NCI-H2227 treated with DMSO at 0.1 percent for 48 hours (cell line): Measurements from ENCODE around the gene DCDC2C.
"Not testable (repeated sequence)": the region's sequence is repeated elsewhere in the genome, so short reads cannot be mapped to it uniquely, and the experiment has no call there.

ENCODE experiments used
- DNase-seq: peaks from one replicate; lab custom pipeline; 2025; lab: John Stamatoyannopoulos, UW

Gene DCDC2C

GRCh38 chr2:3777966-3778365, 74.6 kb downstream of the DCDC2C start:
- no peak for DNase-seq

DNA sequence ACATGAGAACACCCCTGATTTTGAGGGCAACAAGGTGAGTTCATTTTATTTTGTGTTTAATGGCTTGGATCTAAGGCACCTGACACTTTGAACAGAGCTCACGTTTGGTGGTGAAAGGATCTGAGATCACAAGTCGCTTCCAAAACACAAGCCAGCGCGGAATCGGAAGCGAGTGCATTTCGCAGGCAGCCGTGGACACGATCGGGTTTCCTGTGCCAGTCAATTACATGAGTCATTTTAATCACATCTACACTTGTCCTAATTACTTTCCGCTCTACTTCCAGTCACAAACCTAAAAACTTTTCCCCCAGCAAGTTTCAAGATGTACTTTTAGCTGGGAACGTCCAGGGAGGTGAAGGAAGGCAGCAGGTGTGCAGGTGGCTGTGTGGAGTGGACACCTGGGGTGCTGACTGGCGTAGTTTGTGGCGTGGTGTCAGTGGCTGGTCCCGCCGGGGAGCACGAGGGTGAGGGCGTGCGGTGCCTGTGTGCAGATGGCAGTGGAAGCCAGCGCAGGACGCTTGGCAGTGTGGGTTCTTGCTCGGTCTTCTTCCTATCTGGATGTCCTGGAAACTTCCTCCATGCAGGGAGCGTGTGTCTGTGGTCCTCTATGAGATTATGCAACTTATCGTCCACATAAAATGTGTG, 75.6 kb downstream of the DCDC2C start:
- DNase-seq: no peak

DNA sequence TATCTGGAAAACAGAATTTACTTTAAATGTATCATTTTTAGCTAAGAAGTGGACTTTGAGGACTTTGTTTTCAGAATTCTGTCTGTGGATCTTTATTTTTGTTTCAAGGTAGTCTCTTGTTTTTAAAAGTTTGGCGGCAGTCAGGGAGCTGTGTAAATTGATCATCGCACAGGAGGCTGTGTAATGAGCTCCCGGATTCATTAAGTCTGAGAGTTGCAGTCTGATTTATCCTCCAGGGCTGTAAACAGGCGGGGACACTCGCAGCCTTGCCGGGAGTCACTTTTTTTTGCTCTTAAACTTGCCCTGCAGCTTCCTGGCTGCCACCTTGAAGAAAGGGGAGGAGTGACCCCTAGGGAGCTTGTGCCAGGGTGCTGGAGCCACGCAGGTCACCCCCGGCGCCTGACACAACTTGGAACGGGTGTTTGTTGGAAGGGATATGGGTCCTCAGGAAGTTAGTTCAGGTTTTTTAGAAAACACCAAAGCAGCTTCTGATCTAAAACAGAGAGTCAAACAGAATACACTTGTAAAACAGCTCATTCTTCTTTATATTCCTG, 76.2 kb downstream of the DCDC2C start:
- no peak for DNase-seq

DNA sequence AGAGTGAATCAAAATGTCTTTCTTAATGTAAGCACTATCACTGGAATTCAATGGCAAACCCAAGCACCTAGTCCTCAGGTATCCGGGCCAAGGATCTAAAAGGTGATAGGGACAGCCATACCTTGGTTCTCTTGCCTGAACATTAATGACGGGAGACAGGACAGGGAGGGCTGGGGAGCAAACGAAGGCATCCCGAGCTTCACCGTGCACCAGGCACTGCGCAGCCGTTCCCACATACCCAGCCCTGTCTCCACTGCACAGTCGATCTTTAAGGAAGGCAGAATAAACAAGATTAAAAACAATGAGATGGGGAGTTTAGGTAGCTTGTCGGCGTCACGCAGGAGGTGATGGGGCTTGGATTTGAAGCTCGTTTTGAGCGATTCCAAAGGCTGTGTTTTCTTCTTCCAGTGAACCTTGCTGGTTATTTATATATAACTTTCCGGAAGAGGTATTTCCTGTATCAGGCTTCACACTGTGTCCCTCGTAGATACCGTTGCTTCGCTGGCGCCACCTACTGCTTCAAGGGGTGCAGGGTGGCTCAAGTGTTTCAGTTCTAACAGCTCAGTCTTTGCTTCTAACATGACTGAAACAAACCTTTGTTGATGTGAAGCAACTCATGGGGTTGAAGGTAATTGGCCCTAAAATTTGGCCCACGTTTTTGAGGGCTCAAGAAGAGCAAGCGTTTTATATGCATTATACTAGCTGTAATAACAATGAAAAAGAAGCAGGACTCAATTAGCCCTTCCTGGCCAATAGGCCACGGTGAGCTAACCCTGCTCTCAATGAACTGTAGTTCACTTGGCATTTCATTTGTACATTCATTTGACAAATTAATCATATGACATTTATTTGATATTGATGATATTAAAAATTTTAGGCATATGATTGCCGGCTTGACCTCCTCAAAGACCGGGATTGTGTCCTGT, 77.4 kb downstream of the DCDC2C start:
- DNase-seq: peak; percentile 13

DNA sequence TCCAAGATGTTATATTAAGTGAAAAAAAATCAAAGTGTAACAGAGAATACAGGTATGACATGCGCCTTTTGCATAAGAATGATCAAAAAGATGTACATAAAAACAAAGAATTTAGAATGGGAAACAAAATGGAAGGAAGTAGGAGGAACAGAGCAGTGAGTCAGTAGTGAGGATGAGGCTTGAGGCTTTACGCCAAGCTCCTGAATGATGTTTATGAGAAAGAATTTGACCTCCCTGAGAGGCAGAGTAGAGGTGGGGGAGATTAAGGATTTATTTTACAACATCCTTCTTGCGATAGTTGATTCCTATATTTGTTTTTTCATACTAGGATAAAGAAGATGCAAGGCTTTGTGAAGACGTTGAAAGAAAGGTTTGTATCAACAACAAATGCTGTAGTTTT, 81.4 kb downstream of the DCDC2C start:
- DNase-seq: no peak

- DNase-seq: no peak
Observed at GRCh38 chr2:3785220-3785889, 82.0 kb downstream of the DCDC2C start.

GRCh38 chr2:3785890-3786273, 82.5 kb downstream of the DCDC2C start:
- no peak for DNase-seq

GRCh38 chr2:3787768-3788167, 84.4 kb downstream of the DCDC2C start:
- DNase-seq: no peak

- no peak for DNase-seq
Observed at GRCh38 chr2:3789256-3789655, 85.9 kb downstream of the DCDC2C start.

DNA sequence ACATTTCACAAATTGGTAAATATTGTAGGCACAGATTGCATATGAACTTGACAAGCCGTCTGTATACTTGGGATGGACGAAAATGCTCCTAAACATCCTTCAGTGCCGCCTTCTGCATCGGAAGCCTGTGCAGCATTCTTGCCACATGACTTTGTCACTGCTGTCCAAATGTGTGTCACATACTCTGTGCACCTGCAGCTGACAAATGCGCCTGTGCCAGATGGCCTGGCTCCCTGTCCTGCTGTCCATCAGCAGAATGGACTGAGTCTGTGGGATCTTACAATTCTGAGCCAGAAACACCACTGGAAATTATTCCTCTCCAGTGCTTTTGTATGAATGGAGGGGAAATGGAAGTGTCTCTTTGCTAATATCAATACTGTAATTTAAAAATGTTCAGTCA, 89.9 kb downstream of the DCDC2C start:
- no peak for DNase-seq

DNA sequence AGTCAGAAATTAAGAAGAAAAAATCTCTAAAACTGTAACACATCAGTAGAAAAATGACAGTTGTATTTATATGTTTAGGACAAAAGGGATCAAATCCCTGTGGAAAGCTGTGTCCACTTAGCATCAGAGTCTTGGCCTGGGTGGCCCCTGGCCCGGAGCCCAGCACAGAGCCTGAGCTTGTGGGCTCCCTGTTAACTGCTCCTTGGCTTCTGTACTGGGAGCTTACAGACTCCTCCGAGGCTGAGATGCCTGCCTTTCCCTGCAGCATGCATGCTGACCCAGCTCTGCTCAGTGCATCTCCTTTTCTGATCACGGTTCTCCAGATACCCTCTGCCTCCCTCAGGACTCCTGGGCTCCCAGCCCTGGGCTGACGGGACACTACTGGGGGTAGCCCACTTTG, 98.1 kb downstream of the DCDC2C start:
- no peak for DNase-seq

DNA sequence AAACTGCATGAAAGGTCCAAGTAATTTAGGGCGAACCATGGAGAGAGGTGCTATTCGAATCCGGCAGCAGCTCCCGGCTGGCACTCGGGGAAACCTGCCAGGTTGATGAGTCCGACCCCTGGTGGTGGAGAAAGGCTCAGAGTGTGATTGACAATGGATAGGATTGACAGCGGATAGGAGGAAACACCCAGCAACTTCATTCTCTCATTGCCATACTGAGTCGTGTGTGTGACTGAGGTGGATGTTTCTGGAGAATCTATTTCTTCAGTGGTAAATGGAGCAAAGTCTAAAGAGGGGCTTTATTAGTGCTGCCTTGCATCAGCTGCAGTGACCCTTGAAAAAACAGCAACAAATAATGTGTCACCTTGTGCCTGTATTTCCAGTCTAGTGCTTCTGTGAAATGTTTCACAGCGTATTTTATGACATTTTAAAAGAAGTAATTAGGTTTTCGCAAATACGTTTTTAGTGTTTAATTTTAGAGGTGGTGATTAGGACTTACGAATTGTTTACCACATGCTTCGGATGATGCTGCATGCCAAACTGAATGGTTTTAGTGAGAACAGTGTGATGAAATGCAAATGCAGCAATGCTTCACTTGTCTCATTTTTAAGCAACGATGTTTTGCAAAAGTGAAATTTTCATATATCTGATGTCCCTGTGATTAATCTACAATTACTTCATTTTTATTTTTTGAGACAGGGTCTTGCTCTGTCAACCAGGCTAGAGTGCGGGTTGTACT, 102.0 kb downstream of the DCDC2C start:
- no peak for DNase-seq

- no peak for DNase-seq
Observed at GRCh38 chr2:3806168-3806567, 102.8 kb downstream of the DCDC2C start.

GRCh38 chr2:3806730-3807129, 103.4 kb downstream of the DCDC2C start:
- DNase-seq: no peak

- DNase-seq: no peak
Observed at GRCh38 chr2:3807853-3808252, 104.5 kb downstream of the DCDC2C start.

- DNase-seq: no peak
Observed at GRCh38 chr2:3814706-3815245, 111.4 kb downstream of the DCDC2C start.

- DNase-seq: not testable (repeated sequence)
Observed at GRCh38 chr2:3817144-3817543, 113.8 kb downstream of the DCDC2C start.

DNA sequence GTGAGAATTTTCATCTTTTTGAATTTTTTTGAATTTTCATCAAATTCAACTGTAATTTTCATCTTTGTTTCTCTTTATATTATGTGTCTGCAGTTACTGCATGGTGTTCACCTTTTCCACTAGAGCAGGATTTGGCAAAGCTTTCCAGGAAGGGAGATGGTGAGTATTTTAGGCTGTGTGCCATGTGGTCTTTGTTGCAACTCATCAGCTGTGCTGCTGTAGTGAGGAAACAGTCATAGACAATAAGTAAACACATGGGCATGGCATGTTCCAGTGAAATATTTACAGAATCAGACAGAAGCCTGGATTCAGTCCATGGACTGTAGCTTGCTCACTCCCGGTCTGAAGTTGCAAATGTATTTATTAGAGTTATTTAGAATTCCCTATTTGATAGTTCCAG, 120.4 kb downstream of the DCDC2C start:
- no peak for DNase-seq

DNA sequence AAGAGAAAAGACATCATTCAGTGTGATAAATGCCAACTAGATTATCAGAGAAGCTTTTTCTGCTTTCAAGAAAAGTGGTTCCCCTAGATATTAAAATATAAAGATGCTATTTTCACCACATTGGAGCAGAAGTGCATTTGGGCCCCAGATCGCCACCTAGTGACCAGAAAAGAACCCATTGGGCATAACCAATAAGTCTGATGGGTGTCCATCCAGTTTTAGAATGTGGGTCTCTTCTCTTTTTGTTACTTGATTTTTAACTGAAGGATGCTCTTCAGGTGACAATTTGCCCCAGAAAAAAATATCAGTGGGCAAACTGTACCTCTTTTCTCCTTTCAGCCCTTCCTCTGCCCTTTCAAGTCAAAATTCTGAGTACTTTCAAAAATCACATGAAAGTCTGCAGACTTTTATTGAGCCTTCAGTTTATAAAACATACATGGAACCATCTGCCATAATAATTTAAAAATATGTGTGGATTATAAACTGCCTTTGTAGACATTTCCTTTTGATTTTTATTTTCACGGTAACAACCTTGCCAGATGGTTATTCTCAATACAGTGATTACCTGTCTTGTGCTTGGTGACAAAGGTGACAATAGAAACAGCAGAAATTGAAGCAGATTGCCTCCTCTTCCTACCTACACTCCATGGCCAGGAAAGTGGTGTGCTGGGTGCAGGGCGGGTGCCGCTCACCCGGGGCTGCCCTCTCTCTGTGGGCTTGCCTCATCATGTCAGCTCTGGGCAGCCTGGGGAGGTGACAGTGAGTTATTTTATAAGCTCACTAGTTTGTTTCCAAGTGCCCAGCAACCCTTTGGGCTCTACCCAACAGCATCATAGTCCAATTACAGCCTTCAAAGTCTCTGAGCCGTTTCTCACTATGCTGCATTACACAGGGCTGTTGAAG, 124.5 kb downstream of the DCDC2C start:
- no peak for DNase-seq

DNA sequence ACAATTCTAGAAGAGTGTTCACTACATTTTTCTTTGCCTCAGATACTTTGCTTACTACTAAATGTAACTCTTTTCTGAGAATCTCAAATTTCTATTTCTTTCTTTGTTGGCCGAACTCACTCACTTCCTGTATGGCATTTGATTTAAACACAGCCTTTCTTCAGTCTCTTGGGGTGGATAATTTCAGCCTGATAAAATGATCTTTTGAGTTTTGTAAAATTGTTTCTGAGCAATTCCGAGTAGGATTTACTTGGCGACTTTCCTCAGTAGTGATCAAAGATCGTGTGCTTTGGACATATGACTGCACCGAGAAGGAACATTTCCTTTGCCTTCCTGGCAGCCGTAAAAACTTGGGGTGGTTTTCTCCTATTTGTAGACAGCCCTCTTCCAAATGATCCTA, 127.4 kb downstream of the DCDC2C start:
- no peak for DNase-seq

DNA sequence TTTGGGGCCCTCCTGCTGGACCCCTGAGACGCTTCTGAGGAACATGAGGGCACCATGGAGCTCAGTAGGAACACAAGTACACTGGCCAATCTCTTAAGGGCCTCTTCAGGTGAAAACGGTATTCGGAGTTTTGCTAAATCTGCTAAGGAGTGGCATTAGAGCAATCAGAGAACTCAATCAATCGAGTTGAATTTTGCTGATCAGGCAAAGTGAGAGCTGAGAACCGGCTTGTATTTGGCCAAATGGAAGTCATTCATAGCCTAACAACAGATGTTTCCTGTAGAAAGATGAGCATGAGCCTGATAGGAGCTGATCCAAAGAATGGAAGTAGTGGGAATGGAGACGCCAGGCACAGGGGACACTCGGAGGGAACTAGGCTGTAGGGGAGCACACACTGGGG, 133.7 kb downstream of the DCDC2C start:
- DNase-seq: no peak
